GM19452 (cell line): ENCODE measurements around the gene TIMM17A.
"Not testable (repeated sequence)": the region's sequence is repeated elsewhere in the genome, so short reads cannot be mapped to it uniquely, and the experiment has no call there.

Experiments used
- ATAC-seq: cut with Tn5 transposase; IDR thresholded peaks from one replicate; pipeline ENCODE4 v1.9.1; 2021; ENCODE audit not compliant: unreplicated experiment

The TIMM17A gene

DNA sequence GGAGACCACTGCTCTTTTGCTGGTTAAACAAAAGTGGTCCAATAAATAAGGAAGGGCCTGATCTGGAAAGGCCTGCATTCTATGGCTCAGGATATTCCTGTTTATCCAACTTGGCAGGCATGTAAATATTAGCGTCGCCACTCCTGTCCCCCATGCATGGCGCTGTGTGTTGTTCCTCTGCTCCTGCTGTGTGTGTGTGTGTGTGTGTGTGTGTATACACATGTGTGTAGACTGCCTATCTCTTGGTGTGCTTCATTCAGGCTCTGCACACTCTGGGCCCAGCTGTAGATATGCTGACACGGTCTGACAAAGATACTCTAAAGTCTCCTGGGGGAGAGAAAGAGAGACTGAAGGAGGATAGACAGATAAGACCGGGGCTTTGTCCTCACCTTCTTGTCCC lies 15.7 kb upstream of the TIMM17A start:
- no peak for ATAC-seq

DNA sequence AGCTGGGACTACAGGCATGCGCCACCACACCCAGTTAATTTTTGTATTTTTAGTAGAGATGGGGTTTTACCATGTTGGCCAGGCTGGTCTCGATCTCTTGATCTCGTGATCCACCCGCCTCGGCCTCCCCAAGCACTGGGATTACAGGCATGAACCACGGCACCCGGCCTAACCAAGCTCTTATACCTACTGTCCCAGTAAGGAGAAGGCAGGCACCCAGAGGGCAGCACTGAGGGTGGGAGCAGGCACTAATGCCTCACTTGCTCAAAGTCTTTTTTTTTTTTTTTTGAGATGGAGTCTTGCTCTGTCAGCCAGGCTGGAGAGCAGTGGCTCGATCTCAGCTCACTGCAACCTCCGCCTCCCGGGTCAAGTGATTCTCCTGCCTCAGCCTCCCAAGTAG lies 15.0 kb upstream of the TIMM17A start:
- not testable (repeated sequence) for ATAC-seq

DNA sequence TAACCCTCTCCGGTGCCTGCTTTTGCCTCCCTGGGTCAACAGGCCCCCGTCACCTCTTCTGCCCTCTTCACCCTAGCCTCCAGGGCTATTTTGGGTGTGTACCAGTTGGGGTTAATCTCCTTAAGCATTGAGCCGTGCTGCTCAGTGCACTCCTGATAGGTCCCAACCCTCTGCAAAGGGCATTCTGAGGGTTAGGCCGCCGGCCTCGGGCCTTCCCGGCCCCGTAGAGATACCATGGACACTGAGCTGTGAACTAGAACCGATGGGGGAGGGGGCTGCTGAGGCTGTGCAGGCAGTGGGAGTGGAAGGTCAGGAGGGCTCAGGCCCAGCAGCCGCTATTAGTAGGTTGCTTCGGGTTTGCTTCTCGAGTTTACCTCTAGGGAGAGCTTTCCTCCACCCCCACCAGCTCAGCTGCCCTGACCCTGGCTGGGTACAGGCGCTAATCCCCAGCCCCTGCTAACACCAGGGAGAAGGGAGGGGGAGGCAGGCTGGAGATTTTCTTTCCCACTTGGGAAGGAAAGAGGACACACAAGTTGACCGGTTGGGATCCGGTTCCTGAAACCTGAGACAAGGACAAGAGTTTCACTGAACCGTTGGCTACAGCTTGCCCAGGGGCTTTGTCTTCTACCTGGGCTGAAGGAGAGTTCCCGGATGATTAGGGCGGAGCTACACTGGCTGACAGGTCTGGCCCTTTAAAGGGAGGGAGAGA lies 13.7 kb upstream of the TIMM17A start:
- ATAC-seq = no peak

GRCh38 chr1:201942129-201942495 lies 13.2 kb upstream of the TIMM17A start:
- no peak for ATAC-seq

DNA sequence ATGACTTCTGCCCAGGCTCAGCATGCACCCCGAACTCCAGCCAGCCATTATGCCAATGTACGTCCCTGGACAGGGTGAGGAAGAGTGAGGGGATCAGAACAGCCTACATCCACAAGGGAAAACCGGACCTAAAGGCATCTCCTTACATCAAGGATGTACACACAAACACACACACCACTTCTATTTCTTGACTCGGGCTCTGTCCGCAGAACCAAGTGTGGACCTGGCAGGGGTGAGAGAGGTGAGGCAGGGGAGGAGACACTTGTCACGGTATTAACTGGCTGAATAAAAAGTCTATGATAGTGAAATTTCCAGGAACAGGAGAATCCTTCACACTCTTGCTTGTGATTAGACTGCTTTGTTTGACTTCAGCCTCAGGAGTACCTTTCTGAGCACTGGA lies 11.3 kb upstream of the TIMM17A start:
- ATAC-seq = no peak

GRCh38 chr1:201944639-201945038 lies 10.7 kb upstream of the TIMM17A start:
- ATAC-seq = no peak

DNA sequence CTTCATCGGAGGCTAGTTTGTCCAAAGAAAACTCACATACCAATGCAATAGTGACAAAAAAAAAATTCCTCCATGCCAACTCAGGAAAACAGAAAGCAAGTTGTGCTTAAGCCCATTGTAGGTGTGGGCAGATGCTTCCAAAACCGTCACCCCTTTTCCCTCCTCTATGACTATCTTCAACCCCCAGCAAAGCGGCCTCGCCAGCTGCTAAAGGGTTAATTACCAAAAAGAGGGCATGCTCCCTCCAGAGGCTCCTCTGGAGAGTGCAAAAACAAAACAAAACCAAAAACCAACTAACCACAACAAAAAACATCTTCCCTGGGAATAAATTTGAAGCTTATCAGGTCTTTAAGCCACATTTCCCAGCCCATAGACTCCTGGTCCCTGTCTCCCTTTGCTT lies 10.1 kb upstream of the TIMM17A start:
- no peak for ATAC-seq

- no peak for ATAC-seq
These were observed 9.5 kb upstream of the TIMM17A start for GRCh38 chr1:201945863-201946223.

- ATAC-seq = no peak
These were observed 8.9 kb upstream of the TIMM17A start, which contains the start of gene LMOD1 for GRCh38 chr1:201946224-201946908. LMOD1 (minus strand) TSS chr1:201946548; CDS start chr1:201946340, 208 bp downstream.

GRCh38 chr1:201947697-201948008 lies 7.7 kb upstream of the TIMM17A start:
- no peak for ATAC-seq

DNA sequence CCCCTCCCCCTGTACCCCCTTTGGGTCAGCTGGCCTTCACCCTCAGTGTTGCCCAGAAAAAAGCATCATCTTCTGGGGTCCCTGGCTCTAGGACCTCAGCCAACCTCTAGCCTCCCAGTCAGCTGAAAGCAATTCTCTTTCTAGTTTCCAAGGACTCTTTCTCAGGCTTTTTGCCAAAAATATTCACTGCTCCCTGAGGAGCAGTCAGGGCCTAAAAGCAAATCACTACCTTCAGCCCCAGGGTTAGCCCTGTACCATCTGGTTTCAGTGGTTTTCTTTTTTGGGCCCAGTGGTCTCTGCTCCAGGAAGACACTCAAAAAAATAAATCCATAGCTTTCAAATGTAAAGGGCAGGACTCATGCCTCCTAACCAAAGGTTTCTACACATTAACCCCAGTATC lies 5.8 kb upstream of the TIMM17A start:
- no peak for ATAC-seq

DNA sequence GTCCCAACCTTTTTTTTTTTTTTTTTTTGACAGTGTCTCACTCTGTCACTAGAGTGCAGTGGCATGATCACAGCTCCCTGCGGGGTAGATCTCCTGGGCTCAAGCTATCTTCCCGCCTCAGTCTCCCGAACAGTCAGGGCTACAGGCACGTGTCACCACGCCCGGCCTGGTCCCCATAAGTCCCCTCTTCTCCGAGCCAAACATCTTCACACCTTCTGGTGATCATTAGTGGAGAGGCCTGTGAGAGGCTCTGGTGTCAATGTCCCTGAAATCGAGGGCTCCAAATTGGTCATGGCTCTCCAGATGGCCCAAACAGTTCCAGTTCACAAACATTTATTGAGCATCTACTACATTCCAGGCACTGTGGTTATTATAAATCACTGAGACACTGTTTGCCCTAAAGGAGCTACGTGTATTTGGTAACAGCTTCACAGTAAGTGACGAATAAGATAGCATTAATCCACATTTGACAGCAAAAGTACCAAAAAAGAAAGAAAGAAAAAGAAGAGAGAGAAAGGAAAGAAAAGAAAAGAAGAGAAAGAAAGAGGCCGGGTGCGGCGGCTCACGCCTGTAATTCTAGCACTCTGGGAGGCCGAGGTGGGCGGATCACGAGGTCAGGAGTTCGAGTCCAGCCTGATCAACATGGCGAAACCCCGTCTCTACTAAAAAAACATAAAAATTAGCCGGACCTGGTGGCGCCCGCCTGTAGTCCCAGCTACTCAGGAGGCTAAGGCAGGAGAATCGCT lies 867 bp upstream of the TIMM17A start:
- ATAC-seq = no peak

DNA sequence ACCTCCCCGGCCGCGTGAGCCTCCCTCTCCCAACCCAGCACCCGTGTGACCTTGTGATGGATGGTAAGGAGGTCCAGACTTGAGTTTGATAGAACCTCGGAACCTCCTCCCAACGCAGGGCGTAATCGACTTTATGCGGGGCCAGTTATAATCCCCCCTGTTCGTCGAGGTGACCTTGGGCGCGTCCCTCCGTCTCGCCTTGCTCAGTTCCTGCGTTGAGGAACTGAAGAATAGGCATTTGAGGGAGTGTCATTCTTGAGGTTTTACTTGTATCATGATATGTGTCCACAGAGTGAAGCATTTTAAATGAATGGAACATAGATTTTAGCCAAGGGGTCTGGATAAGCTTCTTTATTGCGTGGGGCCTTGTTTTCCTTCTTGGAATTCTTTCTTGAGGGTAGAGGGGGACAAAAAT lies 433 bp downstream of the TIMM17A start:
- peak; percentile 35 for ATAC-seq

- no peak for ATAC-seq
These were observed 3.0 kb downstream of the TIMM17A start for GRCh38 chr1:201958348-201958747.

DNA sequence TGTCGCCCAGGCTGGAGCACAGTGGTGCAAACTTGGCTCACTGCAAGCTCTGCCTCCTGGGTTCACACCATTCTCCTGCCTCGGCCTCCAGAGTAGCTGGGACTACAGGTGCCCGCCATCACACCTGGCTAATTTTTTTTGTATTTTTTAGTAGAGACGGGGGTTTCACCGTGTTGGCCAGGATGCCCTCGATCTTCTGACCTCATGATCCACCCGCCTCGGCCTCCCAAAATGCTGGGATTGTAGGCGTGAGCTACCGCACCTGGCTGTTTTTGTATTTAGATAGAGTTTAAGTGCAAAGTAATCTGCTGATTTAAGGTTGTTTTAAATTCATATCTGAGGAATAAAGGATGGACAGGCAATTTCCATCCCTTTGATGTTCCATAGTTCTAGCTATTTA lies 7.1 kb downstream of the TIMM17A start:
- not testable (repeated sequence) for ATAC-seq

DNA sequence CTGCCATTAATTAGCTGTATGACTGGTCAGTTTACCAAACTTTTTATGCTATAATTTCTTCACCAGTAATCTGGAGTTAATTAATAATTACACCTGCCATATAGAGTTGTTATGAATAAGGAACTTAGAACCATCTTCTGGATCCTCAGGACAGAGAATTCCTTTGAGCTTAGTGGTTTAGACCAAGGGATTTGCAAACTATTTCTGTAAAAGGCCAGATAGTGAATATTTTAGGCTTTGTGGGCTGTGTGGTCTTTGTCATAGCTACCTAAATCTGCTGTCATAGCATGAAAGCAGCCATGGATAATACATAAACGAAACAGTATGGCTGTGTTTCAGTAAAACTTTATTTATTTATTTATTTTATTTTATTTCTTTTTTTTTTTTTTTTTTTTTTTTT lies 9.0 kb downstream of the TIMM17A start:
- ATAC-seq = no peak

DNA sequence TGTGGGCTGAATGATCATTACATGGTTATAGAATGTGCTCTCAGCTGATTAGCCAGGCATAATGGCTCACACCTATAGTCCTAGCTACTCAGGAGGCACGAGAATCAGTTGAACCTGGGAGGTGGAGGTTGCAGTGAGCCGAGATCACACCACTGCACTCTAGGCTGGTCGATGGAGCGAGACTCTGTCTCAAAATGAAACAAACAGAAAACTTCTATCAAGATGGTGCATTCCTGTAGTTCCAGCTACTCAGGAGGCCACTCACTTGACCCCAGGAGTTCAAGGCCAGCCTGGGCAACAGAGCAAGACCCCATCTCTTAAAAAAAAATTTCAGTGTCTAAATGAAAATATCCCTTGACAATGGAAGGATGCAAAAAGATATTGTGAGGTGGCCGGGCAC lies 10.9 kb downstream of the TIMM17A start:
- no peak for ATAC-seq

DNA sequence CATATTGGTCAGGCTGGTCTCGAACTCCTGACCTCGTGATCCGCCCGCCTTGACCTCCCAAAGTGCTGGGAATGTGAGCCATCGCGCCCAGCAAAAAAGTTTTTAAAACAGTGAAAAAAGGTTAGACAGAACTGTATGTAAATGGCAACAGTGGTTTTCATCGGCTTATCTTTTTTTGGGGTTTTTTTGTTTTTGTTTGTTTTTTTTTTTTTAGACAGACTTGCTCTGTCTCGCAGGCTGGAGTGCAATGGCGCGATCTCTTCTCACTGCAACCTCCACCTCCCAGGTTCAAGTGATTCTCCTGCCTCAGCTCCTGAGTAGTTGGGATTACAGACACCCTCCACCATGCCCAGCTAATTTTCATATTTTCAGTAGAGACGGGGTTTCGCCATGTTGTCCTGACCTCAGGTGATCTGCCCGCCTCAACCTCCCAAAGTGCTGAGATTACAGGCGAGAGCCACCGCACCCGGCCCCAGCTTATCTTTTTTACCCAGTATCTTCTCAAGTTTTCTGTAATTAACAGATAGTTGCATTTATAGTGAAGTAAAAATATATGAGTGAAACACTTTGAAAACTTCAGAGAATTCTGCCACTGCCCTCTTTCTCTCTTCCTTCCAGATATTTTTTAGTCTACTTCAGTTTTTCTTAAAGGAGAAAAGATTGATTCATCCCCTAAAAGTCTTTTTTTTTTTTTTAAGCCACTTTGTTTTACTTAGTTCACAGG lies 13.1 kb downstream of the TIMM17A start:
- ATAC-seq = no peak

DNA sequence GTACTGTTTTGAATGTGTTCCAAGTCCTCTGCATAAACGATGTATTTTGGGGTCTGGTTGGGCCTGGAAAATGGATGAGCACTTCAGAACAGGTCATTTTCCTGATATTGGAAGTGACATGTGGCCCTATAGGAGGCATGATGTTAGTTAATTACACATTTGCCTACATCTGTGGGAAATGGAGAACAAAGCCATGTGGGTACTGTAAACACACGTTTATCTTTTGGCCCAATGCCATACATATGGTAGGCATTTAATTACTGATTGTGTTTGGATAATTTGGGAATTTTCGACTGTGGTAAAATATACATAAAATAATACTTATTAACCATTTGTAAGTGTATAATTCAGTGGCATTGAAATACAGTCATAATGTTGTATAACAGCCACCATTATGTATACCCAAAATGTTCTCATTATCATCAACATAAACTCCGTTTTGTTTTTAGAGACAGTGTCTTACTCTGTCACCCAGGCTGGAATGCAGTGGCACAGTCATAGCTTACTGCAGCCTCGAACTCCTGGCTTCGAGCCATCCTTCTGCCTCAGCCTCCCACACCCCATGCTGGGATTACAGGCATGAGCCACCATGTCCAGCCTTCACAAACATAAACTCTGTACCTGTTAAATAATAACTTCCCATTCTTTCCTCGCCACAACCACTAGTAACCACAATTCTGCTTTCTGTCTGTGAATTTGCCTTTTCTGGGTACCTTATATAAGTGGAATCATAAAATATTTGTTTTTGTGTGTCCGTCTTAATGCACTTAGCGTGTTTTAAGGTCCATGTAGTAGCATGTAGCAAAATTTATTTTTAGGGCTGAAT lies 15.2 kb downstream of the TIMM17A start:
- ATAC-seq = no peak

- no peak for ATAC-seq
These were observed 26.8 kb downstream of the TIMM17A start for GRCh38 chr1:201982082-201982622.
